ENCODE results near the gene ELOVL5. TPM values are rescaled to one million over a fixed set of nuclear protein-coding genes. Genes with fewer than 3 reads are reported as not detected.

ELOVL5 gene
- total and polyA plus RNA-seq, 2 donors (not counting 1 experiment from before 2014, with no cell fraction given), result 128 to 144 TPM

- H3K27me3 Mint-ChIP-seq, result no peaks in the 10 kb centered on the region
- 78% methylated on average over 1 of the region's 4 CpGs for WGBS (ENCODE audit: insufficient coverage)
- Histone ChIP-seq H3K36me3 (replicated peaks in 1 of 2; ENCODE audit: control extremely low read depth in 1 of 2, control insufficient read depth in 1 of 2, extremely low read depth in 1 of 2, insufficient read depth in 2 of 2, low read length in 1 of 2) (peaks cover 7 to 39% of the 10 kb centered on the region in 2 experiments), H3K27ac (ENCODE audit: low read length in 2 of 2) (peak overlapping the region; percentile 98), H3K79me2 (ENCODE audit: control insufficient read depth, insufficient read depth, low read length) (peaks cover 100% of the 10 kb centered on the region), H2AFZ (ENCODE audit: insufficient read depth, low read depth, low read length, poor library complexity, severe bottlenecking) (no peak overlapping the region), H3K9ac (ENCODE audit: low read length) (peak overlapping the region; percentile 65), H3K9me3 (ENCODE audit: control extremely low read depth in 1 of 3, control insufficient read depth in 2 of 3, insufficient read depth in 1 of 3, low read length in 2 of 3) (no peaks in the 10 kb centered on the region), H3K4me1 (ENCODE audit: control insufficient read depth in 2 of 2, insufficient read depth in 2 of 2, low read length in 2 of 2) (peaks cover 85 to 92% of the 10 kb centered on the region in 2 donors), H3K27me3 (replicated peaks in 1 of 4; ENCODE audit: control extremely low read depth in 1 of 4, control insufficient read depth in 3 of 4, insufficient read depth in 4 of 4, low read length in 3 of 4) (no peaks in the 10 kb centered on the region), H3K4me2 (replicated peaks; ENCODE audit: low read depth, low read length, poor library complexity, severe bottlenecking) (peak overlapping the region; percentile 74), H3K4me3 (ENCODE audit: control extremely low read depth in 1 of 5, extremely low read depth in 1 of 5, insufficient read depth in 1 of 5, low read depth in 2 of 5, low read length in 4 of 5) (peak overlapping the region; percentile 38 to 79 (median 58)), H4K20me1 (ENCODE audit: control insufficient read depth, insufficient read depth, low read length, poor library complexity, severe bottlenecking) (peaks cover 27% of the 10 kb centered on the region)
- TF ChIP-seq CTCF (IDR thresholded peaks at IDR 0.05) (no peak), EZH2 (IDR thresholded peaks at IDR 0.05; ENCODE audit: borderline replicate concordance, insufficient read depth, low read depth, low read length, poor library complexity, severe bottlenecking) (no peak)
- H3K4me3 Mint-ChIP-seq, result peak overlapping the region; percentile 80
- intact Hi-C loops (cut with micrococcal nuclease), result loop anchor here (5.0 kb wide), 1 partner anchor 339 kb away; the partner anchor contains the start of gene GSTA4
- DNase-seq (no peak), ATAC-seq (ENCODE audit: low read depth) (no peak)
- CTCF ChIA-PET, result interaction anchor here (0.9 to 4.8 kb wide), 7 partner anchors 10 to 164 kb away, joined by 3 to 40 read pairs (median 4); partner anchors contain the start of gene ELOVL5
- H3K27ac Mint-ChIP-seq, result peak overlapping the region; percentile 97
- POLR2A ChIA-PET, result interaction anchor here (0.7 to 5.5 kb wide), 7 partner anchors 12 to 1026 kb away, joined by 3 to 36 read pairs (median 3); partner anchors contain the start of gene ELOVL5
- peaks cover 89% of the 10 kb centered on the region for H3K4me1 Mint-ChIP-seq
- H3K9me3 Mint-ChIP-seq (ENCODE audit: insufficient read depth), result no peaks in the 10 kb centered on the region
Observed at GRCh38 chr6:53336070-53336469, 12.7 kb downstream of the ELOVL5 start.
